ENCODE data around the gene BCL6B.

The BCL6B gene

DNA sequence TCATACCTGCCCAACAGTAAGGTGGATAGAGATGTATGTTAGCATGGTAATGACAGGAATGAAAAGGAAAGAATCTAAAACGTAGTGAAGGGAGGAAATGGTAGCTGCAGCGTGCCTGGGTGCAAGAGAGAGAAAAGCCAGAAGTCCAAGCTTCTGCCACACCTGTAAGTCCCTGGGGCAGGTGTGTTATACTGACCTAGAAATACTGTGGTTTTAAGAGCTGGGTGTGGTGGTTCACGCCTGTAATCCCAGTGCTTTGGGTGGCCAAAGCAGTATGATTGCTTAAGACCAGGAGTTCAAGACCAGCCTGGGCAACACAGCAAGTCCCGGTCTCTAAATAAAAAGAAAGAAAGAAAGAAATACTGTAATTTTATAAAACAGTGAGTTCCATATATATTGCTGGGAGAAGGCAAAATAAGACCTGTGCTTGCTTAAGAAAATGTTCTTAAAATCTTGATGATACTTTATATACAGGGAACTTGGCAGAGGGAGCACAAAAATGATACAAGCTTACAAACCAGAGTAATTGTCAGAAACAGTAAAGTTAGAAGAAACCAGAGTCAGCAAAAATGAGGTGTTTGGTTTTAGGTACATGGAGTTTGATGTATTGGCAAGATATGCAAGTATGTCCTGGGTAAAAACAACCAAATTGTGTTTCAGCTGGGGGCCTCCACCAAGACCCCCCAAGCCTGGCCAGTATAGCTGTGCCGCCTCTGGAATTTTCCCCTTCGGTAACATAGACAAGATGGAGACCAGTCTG is 20.4 kb upstream of the BCL6B start:
- H3K9me3 Mint-ChIP-seq = no peaks in the 10 kb centered on the region
- H3K27ac Mint-ChIP-seq = no peak overlapping the region
- H3K4me1 Mint-ChIP-seq = peaks cover 35% of the 10 kb centered on the region
- no peak overlapping the region for H3K4me3 Mint-ChIP-seq
- H3K27me3 Mint-ChIP-seq = no peaks in the 10 kb centered on the region
- peaks cover 15% of the 10 kb centered on the region for H3K36me3 Mint-ChIP-seq

DNA sequence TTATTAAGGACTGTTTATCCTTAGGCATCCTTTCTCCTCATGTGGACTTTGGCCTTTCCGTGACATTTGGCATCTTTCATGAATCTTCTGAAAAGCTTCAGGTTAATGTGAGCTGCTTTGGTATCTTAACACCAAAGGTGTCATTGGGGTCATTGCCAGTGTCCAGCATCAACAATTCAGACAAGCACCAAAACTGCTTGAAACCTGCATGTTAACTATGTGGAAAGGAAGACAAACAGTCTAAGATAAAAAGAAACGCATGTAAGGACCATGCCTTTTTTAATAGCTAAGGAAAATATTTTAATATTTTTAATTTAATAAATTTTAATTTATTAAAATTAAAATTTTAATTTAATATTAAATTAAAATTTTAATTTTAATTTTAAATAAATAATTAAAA is 19.1 kb upstream of the BCL6B start:
- H3K36me3 Mint-ChIP-seq = peaks cover 10% of the 10 kb centered on the region
- H3K9me3 Mint-ChIP-seq = no peaks in the 10 kb centered on the region
- H3K27ac Mint-ChIP-seq = no peak overlapping the region
- peaks cover 35% of the 10 kb centered on the region for H3K4me1 Mint-ChIP-seq
- no peaks in the 10 kb centered on the region for H3K27me3 Mint-ChIP-seq
- no peak overlapping the region for H3K4me3 Mint-ChIP-seq

DNA sequence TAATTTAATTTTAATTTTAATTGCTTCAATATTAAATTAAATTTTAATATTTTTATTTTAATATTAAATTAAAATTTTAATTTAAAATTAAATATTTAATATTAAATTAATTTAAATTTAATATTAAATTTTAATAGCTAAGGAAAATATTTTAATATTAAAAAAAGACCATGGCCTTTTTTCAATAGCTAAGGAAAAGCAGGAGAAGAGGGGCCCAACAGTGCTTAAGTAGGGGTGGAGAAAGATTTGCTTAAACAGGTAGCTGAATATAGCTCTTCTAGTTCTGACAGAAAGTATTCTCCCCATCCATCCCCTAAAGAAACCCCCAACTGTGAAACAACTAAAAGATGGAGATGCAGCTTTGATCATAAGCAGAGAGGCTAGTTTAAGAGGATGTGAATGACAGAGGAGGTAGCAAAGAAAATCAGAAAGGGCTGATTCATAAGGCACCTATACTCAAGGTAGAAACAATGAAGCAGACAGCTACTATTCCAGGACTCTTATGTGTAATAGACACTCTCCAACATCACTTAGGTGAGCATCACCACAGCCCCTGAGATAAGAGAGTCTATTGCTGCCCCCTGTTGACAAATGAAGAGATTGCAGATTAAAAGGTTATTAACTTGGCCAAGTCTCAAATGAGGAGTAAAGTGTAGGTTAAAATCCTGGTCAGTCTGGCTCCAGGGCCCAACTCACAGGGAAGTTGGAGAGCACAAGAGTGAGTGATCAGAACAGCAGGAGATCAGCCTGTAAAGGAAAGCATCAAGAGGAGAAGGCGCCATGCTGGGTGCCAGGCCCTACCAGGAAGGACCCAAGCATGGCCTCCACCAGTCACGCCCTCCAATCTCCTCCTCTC is 18.2 kb upstream of the BCL6B start:
- Mint-ChIP-seq H3K36me3 (peaks cover 6% of the 10 kb centered on the region), H3K9me3 (no peaks in the 10 kb centered on the region), H3K27ac (no peak overlapping the region), H3K27me3 (no peaks in the 10 kb centered on the region), H3K4me3 (no peak overlapping the region), H3K4me1 (peaks cover 41% of the 10 kb centered on the region)

DNA sequence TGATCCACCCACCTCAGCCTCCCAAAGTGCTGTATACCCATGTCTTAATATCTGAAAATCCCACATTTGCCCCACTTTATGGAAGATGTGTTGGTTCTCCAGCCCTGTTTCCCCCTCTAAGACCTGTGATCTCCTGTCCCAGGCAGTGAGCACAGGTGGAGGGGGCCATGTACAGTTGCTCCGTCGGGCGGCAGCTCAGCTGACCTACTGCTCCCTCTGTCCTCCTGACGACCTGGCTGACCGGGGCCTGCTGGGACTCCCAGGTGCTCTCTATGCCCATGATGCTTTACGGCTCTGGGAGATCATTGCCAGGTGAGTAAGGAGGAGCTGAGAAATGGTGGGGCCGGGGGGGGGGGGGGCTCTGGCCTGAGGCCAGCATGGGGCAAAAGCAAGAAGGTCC is 17.1 kb upstream of the BCL6B start:
- Mint-ChIP-seq H3K27me3 (no peaks in the 10 kb centered on the region), H3K36me3 (peaks cover 6% of the 10 kb centered on the region), H3K4me3 (no peak overlapping the region), H3K9me3 (no peaks in the 10 kb centered on the region), H3K4me1 (peaks cover 52% of the 10 kb centered on the region), H3K27ac (no peak overlapping the region)

DNA sequence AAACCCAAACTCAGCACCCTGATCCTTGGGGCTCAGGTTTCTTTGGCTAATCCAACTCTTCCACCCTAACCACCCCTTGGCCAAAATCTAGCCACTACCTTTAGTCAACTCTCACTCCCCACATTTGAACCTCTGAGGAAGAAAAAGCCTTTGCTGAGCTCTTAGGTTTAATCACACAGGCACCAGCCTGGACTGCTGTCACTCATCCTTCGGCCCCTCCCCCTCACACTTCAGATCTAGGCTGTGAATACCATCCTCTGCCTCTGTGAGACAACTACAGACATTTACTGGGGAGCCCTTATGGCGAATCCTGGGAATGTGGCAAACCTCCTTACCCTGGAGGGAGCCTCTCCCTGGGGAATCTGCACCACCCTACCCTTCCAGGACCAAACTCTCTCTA is 15.7 kb upstream of the BCL6B start:
- peaks cover 2% of the 10 kb centered on the region for H3K36me3 Mint-ChIP-seq
- no peaks in the 10 kb centered on the region for H3K27me3 Mint-ChIP-seq
- peak overlapping the region; percentile 70 for H3K27ac Mint-ChIP-seq
- no peak overlapping the region for H3K4me3 Mint-ChIP-seq
- H3K9me3 Mint-ChIP-seq = no peaks in the 10 kb centered on the region
- H3K4me1 Mint-ChIP-seq = peaks cover 55% of the 10 kb centered on the region

DNA sequence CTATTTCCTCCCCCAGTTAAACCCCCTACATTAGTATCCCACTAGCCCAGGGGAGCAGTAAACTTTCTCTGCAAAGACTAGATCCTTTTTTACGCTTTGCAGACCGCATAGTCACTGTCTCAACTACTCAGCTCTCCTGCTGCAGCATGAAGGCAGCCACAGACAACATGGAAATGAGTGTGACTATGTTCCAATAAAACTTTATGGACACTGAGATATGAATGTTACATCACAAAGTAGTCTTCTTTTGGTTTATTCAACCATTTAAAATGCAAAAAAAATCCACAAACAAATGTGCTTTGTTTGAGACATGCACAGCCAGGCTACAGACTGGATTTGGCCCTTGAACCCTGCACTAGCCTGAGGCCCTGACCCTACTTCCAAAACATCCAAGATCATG is 12.3 kb upstream of the BCL6B start:
- peaks cover 58% of the 10 kb centered on the region for H3K4me1 Mint-ChIP-seq
- peak overlapping the region; percentile 97 for H3K4me3 Mint-ChIP-seq
- H3K27me3 Mint-ChIP-seq = no peaks in the 10 kb centered on the region
- H3K9me3 Mint-ChIP-seq = no peaks in the 10 kb centered on the region
- H3K36me3 Mint-ChIP-seq = peaks cover 5% of the 10 kb centered on the region
- H3K27ac Mint-ChIP-seq = no peak overlapping the region

DNA sequence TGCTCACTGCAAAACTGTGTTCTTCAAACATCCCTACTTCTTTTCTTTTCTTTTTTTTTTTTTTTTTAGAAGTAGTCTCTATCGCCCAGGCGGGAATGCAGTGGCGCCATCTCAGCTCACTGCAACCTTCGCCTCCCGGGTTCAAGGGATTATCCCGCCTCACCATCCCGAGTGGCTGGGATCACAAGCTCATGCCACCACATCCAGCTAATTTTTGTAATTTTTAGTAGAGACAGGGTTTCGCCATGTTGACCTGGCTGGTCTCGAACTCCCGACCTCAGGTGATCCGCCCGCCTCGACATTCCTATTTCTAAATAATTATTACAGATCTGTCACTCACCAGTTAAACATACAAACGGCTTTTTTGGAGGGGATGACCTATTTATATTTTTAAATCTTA is 11.4 kb upstream of the BCL6B start:
- peak overlapping the region; percentile 97 for H3K4me3 Mint-ChIP-seq
- no peaks in the 10 kb centered on the region for H3K27me3 Mint-ChIP-seq
- H3K9me3 Mint-ChIP-seq = no peaks in the 10 kb centered on the region
- H3K4me1 Mint-ChIP-seq = peaks cover 62% of the 10 kb centered on the region
- H3K36me3 Mint-ChIP-seq = peaks cover 5% of the 10 kb centered on the region
- peak overlapping the region; percentile 12 for H3K27ac Mint-ChIP-seq

DNA sequence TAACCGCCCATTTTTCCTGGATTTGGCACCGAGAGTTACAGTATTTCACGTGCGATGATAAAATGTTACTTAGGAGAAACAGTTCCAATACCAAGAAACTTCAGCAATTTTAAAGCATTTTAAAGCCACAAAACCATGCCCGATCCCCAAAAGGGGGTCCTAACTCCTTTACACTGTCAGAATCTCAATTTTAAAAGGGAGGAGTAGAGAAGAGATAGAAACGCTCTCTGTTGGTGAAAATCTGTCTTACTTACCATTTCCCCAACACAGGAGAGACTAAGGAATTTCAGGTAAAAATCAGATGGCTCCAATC is 11.0 kb upstream of the BCL6B start:
- peak overlapping the region; percentile 97 for H3K4me3 Mint-ChIP-seq
- H3K9me3 Mint-ChIP-seq = no peaks in the 10 kb centered on the region
- H3K36me3 Mint-ChIP-seq = peaks cover 5% of the 10 kb centered on the region
- H3K27me3 Mint-ChIP-seq = no peaks in the 10 kb centered on the region
- peak overlapping the region; percentile 100 for H3K27ac Mint-ChIP-seq
- peaks cover 62% of the 10 kb centered on the region for H3K4me1 Mint-ChIP-seq

DNA sequence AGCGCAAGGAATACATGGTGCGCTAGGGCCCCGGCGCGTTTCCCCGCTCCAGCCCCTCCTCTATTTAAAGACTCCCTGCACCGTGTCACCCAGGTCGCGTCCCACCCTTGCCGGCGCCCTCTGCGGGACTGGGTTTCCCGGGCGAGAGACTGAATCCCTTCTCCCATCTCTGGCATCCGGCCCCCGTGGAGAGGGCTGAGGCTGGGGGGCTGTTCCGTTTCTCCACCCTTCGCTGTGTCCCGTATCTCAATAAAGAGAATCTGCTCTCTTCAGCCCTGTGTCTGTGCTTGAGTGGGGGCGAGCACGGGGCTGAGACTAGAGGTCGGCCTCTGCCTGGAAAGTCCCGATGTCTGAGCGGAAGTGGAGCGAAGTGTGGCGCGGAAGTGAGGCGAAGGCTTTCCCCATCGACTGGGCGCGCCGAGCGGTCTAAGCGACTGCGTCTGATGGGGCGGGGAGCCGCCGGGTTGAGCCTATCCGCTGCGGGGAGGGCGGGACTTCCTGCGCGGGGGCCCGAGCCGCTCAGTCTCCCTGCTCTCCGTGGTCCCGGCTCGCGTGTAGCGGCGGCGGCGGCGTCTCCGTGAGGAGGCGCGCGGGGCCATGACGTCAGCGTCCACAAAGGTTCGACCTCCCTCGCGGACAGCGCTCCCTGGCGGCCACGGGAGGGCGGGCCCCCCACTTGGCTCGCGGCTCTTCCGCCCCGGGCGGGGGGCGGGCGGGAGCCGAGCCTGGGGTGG is 8.4 kb upstream of the BCL6B start:
- peaks cover 56% of the 10 kb centered on the region for H3K4me1 Mint-ChIP-seq

DNA sequence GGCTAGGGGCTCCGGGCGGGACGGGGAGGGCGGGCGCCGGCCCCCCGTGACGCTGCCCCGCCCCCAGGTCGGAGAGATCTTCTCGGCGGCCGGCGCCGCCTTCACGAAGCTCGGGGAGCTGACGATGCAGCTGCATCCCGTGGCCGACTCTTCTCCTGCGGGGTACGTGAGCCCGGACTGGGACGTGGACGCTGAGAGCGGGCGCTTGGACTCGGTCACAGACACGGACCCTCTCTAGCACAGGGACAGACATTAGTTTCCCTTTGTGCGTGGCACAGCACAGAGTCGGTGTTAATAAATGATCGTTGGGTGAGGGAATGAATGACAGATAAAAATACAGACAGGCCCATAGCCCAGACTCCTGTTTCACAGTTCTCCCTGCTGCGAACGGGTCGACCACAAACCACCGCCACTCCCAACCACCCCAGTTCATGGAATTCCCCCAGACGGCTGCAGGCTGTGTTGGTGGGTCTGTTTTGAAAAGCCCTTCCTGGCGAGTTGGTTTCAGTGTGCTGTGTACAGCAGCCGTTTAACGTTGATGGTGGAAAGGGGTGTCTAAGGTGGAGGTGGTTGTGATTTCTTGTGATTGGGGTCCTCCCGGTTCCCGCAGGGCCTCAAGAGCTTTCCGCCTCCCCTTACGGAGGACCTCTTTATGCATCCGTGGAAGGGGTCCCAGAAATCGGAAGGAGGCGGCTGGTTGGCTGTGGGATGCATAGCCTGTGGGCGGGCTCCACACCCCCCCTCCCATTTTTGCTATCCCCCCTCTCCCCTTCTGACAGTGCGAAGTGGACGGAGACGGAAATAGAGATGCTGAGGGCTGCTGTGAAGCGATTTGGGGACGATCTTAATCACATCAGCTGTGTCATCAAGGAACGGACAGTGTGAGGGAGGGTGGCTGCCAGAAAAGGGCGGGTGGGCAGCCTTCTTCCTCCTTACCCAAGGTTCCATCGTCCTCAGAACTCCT is 7.6 kb upstream of the BCL6B start:
- peak overlapping the region; percentile 84 for H3K27ac Mint-ChIP-seq
- H3K4me1 Mint-ChIP-seq = peaks cover 50% of the 10 kb centered on the region
- H3K36me3 Mint-ChIP-seq = peaks cover 4% of the 10 kb centered on the region
- peak overlapping the region; percentile 97 for H3K4me3 Mint-ChIP-seq
- no peaks in the 10 kb centered on the region for H3K27me3 Mint-ChIP-seq
- no peaks in the 10 kb centered on the region for H3K9me3 Mint-ChIP-seq

More for the DNA sequence above, 8.4 kb upstream of the BCL6B start:
- Mint-ChIP-seq H3K36me3 (peaks cover 4% of the 10 kb centered on the region), H3K4me3 (peak overlapping the region; percentile 97), H3K27ac (peak overlapping the region; percentile 97), H3K9me3 (no peaks in the 10 kb centered on the region), H3K27me3 (no peaks in the 10 kb centered on the region)

DNA sequence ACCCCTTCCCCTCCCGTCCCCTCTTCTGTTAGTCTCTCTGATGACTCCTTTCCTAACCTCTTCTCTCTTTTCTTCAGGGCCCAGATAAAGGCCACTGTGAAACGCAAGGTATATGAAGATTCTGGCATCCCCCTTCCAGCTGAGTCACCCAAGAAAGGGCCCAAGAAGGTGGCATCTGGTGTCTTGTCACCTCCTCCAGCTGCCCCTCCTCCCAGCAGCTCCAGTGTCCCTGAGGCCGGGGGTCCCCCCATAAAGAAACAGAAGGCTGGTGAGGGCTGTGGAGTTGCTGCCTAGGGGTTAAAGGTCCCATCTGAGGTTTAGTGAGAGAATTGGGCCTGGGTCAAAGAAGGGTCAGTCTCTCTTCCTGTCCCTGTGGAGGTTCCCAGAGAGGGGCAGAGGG is 6.4 kb upstream of the BCL6B start:
- Mint-ChIP-seq H3K36me3 (peaks cover 4% of the 10 kb centered on the region), H3K4me3 (peak overlapping the region; percentile 97), H3K4me1 (peaks cover 52% of the 10 kb centered on the region), H3K27ac (peak overlapping the region; percentile 30), H3K9me3 (no peaks in the 10 kb centered on the region), H3K27me3 (no peaks in the 10 kb centered on the region)

DNA sequence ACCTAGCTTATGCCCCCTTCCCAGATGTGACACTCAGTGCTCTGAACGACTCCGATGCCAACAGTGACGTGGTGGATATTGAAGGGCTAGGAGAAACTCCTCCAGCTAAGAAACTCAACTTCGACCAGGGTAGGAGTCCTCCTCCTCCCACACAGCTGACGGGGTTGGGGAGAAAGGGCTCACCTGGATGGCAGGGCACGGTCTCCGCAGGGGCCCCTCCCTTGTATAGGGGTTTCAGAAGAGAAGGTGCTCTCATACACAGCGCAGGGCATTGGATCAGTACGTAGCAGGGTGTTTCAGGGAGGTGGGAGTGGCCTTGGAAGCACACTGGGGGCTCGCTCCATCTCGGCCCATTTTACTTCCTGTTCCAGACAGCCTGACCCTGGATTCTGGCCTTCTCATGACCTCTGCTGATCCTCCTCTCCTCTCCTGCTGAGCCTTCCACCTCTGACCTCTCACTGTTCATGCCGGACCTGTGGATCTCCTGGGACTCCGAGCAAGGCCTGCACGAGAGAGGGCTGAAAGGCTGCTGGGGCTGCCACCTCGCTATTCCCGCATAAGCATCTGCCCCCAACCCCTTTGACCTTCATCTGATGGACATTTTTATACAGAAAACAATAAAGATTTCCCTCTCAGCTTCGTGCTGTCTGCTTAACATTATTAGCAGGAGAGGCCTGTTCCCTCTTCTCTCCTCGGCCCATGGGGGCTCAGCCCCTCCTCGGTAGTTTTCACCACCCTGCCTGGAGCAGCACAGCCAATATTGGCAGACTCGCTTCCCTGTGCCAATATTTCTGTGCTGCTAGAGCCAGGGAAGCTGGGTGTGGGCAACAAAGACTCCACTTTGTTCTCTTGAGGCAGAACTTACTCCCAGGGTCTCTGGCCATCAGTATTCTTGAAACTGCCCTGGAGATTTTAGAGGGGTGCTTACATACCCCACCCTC is 5.7 kb upstream of the BCL6B start:
- H3K36me3 Mint-ChIP-seq = peaks cover 4% of the 10 kb centered on the region
- no peak overlapping the region for H3K27ac Mint-ChIP-seq
- peaks cover 52% of the 10 kb centered on the region for H3K4me1 Mint-ChIP-seq
- H3K9me3 Mint-ChIP-seq = no peaks in the 10 kb centered on the region
- H3K27me3 Mint-ChIP-seq = no peaks in the 10 kb centered on the region
- peak overlapping the region; percentile 49 for H3K4me3 Mint-ChIP-seq

DNA sequence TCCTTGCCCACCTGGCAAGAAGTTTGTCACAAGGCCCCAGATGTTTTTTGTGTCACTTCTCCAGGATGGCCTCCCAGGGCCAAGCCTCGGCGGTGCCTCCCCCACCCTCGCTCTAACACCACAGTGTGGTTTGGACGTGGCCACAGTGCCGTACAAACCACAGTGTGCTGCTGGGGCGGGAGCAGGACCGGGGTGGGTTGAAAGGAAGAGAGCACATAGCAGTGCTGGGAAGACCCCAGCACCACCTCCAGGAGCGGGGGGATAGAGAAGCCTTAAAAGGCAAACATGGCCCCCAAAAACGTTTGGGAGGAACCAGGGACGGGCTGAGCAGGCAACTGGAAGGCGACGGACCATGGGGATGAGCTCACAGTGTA is 5.0 kb upstream of the BCL6B start:
- peak overlapping the region; percentile 51 for H3K27ac Mint-ChIP-seq
- H3K27me3 Mint-ChIP-seq = no peaks in the 10 kb centered on the region
- no peaks in the 10 kb centered on the region for H3K9me3 Mint-ChIP-seq
- no peak overlapping the region for H3K4me3 Mint-ChIP-seq
- H3K36me3 Mint-ChIP-seq = peaks cover 4% of the 10 kb centered on the region
- peaks cover 57% of the 10 kb centered on the region for H3K4me1 Mint-ChIP-seq

DNA sequence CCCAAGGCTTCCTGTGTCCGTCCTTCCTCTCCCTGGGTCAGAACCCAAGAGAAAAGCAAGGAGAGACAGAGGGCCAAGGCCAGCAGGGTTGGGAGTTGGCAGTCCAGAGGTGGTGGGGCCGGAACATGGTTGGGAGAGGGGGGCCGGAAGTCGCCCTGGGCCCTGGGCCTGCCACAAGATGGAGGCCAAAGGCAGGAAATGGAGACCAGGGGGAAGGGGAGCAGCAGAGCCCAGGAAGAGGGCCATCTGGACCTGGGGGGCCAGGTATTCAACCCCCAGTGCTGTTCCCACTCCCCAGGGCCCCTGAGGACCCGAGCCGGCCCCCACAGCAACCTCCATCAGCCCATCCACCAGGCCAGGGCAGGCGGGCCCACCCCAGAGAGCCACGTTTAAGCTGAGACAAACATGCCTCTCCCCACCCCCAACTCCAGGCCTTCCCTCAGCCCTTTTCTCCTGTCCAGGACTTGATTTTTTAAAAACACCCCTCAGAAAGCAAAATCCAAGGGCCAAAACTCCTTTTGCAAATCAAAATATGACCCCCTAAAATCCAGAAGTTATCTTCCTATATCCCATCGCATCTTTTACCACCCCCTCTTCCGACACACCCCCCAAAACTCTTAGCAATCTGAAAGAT is 4.4 kb upstream of the BCL6B start:
- Mint-ChIP-seq H3K9me3 (no peaks in the 10 kb centered on the region), H3K27ac (no peak overlapping the region), H3K4me1 (peaks cover 58% of the 10 kb centered on the region), H3K36me3 (peaks cover 2% of the 10 kb centered on the region), H3K27me3 (no peaks in the 10 kb centered on the region), H3K4me3 (no peak overlapping the region)

Data from activated naive CD4-positive, alpha-beta T cell treated with anti-CD3 and anti-CD28 coated beads, Interleukin-2, amount 50 U/mL, for 24 hours (primary cell).